NCI-H1694 treated with DMSO at 0.1 percent for 48 hours (cell line): Measurements from ENCODE around the gene POLR2L.

Experiments
- DNase-seq: peaks from one replicate; lab custom pipeline; 2025; lab: John Stamatoyannopoulos, UW

POLR2L gene

DNA sequence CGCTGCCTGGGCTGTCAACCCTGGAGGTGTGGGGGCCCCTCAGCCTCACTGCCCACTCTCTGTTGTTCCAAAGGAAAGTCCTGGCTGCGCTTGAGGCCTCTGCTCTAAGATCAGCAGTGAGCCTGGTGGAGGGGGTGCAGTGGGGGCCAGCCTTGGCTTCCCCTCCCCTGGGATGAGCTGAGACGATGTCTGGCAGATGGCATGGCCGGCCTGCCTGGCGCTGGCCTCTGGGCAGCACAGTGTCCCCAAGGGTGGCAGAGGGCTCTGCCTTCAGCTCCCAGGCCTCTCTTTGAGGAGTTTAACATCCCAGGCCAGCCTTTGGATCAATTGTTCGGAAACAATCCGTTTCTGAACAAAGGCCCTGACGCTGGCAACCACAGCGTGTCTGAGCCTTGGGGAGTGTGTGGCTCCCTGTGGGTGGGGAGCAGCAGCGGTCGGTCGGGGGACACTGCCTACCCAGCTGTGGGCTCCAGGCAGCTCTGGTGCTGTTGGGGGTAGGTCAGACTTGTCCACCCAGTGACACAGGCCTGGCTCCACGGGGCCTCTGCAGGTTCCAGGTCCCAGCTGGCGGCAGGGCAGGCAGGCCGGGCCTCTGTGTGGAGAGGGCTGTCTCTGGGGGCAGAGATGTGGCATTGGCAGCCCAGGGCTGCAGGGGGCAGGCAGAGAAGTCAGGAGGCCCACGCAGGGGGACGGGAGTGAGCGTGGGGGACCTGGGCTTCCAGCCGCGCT is 12.4 kb upstream of the POLR2L start:
- DNase-seq: no peak

DNA sequence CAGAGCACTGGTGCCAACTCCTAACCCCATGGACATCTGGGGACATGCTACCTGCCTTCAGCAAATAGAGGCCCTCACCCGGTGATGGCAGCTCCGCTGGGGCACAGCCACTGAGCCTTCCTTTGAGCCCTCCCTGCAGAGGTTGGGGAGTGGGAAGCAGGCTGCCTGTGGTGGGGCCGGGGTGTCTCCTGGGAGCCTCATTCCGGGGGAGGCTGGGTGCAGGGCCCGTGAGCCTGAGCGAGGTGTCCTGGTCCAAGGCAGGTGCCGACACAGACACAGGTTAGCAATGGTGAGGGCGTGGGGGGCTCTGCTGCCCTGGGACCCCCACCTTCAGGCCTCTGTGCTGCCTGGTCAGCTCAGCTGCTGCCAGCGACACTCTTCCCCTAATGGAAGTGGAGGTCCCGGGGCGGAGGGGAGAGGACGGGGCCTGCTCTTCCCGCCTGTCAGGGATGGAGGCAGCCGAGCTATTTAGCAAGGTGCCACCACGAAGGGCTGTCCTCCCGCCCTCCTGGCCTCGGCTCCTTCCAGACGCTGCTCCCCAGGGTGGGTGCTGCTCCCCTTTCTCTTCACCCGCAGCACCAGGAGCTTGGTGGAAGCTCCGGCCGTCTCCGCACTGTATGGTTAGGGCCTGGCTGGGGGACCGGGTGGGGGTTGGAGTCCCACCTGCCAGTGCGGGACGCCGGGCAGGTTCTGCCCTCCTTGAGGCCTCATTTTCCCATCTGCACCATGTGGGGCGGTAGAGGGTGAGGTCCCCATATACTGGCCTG is 11.5 kb upstream of the POLR2L start:
- no peak for DNase-seq

DNA sequence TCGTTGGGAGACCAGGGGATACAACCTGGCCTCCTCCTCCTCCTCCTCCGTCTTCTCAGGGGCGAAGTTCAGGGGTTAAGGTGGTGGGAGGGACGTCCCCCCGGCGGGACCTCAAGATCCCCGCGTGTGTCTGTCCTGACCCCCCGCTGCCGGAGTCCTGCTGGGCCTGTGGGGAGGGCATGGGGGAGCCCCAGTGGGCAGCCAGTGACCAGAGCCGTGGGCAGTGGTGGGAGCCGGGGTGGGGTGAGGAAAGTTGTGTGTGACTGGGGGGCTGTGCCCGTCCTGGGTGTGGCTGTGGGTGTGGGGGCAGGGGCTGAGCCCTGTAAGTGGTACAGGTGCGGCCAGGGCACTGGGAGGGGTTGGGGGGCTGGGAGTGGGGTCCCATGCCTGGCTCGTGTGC is 10.4 kb upstream of the POLR2L start:
- DNase-seq: no peak

DNA sequence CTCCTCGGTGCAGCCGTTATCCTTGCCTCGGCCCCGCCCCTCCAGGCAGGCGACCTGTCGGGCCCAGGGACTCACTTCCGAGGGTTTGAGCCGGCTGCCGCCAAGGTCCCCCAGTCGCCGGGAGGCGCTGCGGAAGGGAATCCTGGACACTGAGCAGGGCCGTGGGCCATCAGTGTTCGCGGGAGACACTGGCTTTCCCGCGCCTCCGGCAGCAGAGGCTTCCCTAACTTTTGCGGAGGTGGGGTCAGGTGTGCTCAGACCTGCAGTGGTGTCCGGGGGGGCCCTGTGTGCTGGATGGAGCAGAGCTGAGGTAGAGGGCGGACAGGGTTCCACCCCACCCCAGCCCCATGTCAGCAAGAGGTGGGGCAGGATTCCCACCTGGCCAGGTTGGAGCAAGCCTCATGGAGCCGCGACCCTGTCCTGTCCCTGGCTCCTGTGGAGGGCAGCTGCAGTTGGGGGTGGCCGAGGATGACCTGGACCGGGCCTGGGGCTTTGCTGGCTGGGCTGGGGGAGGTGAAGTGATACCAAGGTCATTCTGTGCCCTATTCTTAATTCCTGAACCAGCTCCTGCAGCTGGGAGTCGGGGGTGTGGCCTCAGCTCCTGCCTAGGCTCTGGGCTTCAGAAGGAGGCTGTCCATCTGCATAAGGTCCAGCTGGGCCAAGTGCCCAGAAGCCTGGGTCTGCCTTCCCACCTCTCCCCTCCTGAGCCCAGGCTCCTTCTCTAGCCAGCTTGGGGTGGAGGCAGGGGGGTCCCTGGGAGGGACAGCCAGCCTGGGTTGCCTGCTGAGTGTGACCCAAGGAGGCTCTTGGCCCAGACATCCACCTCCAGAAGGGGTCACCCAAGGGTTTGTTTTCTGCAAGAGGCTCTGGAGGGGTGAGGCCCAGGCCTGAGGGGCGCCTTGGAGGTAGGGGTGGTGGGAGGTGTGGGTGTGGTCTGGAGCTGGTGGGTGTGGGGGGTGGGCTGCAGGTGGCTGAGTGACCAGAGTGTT is 8.7 kb upstream of the POLR2L start:
- DNase-seq: no peak

- no peak for DNase-seq
Observed at GRCh38 chr11:849951-850774, 7.8 kb upstream of the POLR2L start.

DNA sequence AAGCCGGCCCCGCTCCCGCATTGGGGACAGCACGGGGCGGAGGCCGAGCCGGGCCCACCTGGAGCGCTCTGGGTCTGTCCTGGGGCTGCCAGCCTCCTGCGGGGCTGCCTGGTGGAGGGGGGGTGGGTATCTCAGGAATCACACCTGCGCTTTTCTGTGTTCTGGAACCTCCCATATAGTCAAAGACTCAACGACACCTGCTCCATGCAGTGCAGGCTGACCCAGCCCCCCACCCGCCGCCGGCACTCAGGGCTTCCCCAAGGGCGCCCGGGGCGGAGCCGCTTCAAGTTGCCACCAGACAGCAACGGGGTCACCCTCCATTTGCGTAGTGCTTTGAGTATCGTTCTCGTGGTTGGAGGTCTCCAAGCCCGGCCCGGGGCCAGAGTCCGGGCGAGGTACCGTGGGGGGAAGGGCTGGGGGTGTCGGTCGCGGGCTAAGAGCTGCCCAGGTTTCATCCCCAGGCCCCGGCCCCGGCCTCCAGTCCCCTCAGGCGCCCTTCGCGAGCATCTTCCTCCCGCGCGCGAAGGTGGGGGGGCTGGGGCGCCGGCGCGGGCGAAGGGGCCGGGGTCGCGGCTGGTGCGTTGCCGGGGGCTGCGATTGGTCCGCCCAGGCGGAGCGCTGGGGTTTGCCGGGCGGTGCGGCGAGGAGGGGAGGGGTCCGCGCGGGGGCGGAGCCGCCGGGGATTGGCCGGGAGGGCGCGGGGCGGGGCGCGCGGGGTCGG is 6.9 kb upstream of the POLR2L start:
- no peak for DNase-seq

- no peak for DNase-seq
Observed at GRCh38 chr11:848380-848931, 6.1 kb upstream of the POLR2L start.

DNA sequence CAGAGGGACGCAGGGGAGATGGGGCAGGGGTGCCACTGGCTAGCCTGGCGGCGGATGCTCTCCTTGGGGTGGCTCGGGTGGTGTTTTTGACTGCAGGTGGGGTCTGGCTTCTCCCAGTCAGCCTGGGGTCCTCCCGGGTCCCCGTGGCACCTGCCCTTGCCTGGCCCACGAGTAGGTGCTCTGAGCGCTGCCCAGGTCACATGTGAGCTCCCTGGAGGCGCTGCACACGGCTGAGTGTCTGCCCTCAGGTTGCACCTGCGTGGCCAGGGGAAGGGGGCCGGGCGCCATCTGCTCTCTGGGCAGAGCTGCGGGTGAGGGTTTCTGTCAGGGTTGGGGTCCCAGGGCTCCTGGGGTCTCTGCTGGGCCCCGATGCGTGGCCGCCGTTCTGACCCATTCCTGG is 5.5 kb upstream of the POLR2L start:
- no peak for DNase-seq

GRCh38 chr11:846496-847098 is 4.3 kb upstream of the POLR2L start:
- DNase-seq: no peak

DNA sequence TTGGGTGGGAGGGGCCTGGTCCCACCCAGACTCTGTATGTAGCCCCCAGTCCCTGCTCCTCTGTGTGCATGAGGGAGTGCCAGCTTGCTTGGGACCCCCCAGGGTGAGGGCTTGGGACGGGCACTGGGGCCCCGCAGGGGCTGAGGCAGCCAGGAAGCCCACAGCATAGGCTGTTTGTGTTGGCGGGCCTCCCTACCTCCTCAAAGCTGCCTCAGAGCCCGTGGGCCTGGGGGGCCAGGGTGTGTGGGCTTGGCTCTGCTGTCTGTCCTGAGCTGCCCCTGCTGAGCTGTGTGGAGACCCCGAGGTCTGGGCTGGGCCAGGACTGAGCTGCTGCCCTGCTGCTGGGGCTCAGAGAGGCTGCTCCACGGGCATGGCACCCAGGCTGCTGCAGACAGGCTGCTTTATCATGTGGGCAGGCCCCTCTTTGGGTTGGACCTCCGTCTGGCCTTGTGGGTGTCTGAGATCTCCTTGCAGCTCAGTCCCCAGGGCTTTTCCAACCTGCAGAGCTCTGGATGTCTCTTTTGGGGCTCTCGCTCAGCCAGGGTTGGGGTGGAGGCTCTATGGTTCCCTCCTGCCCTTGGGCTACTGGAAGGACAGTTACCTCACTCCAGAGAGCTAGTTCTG is 3.7 kb upstream of the POLR2L start:
- no peak for DNase-seq

DNA sequence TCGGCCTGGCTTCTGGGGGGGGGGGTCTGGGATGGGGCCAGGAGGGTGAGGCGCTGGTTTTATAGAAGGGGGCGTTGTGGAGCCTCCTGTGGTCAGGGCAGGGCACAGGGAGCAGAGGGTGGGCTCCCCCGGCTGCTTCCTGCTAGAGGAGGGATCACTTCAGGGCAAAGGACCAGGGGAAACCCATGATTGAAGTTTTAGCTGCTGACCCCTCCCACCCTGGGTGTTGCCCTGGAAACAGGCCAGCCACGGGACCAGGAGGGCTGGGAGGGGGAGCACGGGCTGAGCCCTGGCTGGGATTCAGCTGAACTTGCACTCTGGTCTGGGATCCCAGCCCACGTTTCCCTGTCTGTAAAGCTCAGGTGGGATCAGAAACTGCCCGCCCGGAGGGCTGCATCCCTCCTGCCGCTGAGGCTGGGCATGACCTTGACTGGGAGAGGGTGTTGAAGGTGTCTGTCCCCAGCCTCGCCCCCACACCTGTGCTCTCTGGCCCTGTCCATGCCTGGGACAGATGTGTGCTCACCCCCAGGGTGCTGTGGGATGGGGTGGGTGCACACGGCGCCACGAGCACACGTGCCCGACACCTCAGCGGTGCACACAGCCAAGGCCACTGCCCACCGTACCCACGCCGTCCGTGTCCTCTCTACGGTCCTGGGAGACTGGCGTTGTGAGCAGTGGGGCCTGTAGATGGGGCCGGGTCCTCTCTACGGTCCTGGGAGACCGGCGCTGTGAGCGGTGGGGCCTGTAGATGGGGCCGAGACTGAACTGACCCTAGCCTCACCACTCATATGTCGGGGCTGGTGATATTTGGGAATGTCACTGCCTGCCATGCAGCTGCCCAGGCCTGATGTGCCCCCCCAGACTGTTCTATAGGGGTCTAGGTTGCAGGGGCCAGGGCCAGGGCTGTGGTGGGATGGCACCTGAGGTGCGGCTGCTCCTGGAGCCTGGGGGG is 2.6 kb upstream of the POLR2L start:
- DNase-seq: peak; percentile 59

DNA sequence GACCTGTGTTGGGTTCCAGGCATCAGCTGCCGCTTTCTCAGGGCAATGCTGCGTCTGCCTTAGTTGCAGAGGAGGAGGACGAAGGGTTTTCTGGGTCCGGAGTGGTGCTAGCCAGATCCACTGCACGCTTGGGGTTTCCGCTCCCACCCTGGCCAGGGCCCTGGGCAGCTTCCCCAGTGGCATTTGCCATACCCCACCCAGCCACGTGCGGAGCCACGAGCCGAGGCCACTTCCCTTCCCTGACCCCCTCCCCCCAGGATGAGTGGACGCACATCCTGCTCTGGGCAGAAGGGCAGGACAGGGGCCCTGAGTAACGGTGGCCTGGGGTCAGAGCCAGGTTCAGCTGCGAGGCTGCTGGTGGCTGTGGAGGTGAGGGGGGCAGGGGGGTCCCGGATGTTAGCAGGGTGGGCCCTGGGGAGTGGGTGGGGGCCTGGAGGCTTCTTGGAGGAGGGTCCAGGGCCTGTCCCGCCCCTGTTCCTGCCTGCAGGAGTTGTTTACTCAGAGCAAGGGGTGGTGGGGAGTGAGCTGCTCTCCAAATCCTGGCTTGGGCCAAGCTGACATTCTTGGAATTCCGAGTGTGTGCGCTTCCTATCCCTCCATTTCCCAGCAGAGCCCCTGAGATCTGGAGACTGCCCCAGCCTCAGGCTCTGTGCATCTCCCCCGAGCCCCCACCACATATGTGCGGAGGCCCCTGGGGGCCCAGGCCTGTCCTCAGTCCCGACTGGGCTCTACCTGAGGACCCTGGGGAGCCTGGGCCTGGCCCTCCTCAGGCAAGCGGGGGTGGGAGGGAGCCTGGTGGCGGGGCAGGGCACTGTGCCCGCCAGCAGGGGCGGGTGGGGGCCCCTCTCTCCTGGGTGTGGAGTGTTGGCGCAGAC is 1.7 kb upstream of the POLR2L start:
- DNase-seq: no peak

- no peak for DNase-seq
Observed at GRCh38 chr11:843086-843734, 881 bp upstream of the POLR2L start.

GRCh38 chr11:841981-842369 is 354 bp downstream of the POLR2L start:
- no peak for DNase-seq

DNA sequence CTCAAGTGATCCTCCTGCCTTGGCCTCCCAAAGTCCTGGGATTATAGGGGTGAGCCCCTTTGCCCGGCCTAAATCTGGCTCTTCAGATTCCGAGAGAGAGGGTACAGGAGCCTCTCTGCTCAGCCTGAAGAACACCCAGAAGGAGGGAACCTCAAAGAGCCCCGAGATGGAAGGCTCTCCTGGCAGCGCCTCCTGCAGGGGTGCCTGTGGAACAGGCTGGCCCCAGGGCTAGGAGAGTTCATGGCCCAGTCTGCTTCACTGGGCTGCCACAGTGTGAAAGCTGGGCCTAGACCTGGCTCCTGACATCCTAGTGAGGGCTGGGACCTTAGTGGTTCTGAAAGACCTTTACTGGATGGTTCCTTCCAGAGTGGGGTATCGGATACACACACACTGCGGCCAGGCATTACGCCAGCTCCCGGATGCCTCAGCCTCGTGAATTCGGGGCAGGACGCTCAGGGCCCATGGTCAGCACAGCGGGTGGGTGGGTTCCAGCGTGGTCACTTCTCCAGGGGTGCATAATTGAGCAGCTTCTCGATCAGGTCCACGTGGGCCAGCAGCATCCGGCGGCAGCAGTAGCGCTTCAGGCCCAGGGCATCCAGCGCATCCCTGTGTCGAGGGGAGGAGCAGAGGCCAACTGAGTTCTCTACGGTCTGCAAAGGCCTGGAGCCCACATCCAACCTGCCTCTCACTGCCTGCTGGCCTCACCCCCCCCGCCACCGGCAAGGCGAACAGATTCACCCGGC is 2.3 kb downstream of the POLR2L start:
- DNase-seq: no peak

- no peak for DNase-seq
Observed at GRCh38 chr11:839280-839623, 3.1 kb downstream of the POLR2L start.
